K562 (cell line): ENCODE measurements around the gene GRIK1. TPM values are rescaled to one million over a fixed set of nuclear protein-coding genes. Genes with fewer than 3 reads are reported as not detected.

Source experiments
- ATAC-seq: fragments of 200-7000 bp; cut with Tn5 transposase; 3 replicates; pipeline ENCODE4 v1.9.1; 2020; ENCODE audit warnings: moderate library complexity
- BruUV-seq: library from RNA; stranded (reverse); fragments of 400-500 nt; replicated peaks from 2 replicates; lab custom pipeline; 2021; lab: Mats Ljungman, UMichigan
- CTCF ChIA-PET: fragments of 300-600 bp; formaldehyde crosslinking; extraction: SDS; loops from one replicate; lab custom pipeline; 2021; ENCODE audit warnings: low intra/inter-chr PET ratio; lab: Yijun Ruan, JAX
- POLR2A ChIA-PET: fragments of 300-600, 350-650 bp; sonication (Branson Sonifier 250); formaldehyde crosslinking; extraction: SDS; loops from one replicate; lab custom pipeline; 2021; ENCODE audit warnings: antibody characterized with exemption, inconsistent platforms; lab: Yijun Ruan, JAX
- DNase-seq, 4 experiments: peaks; one replicate each; pipeline versions ENCODE4 v3.0.0 to v3.0.0-alpha.2; 2011 to 2018; ENCODE audit warnings: low spot score in 3 of 4, mixed read lengths in 3 of 4; ENCODE audit errors: extremely low read depth in 1 of 4
- FAIRE-seq: peaks from 2 replicates; lab custom pipeline; 2011; peaks lifted over from hg19 to GRCh38; lab: Jason Lieb, UNC
- H2AFZ ChIP-seq: 2 replicates; pipeline ENCODE4 v1.6.0; 2011; ENCODE audit warnings: low read depth, low read length, control low read depth, inconsistent platforms
- H3K27ac ChIP-seq: fragments of 200-600 bp; 3 replicates; pipeline ENCODE4 v1.8.0; 2011; ENCODE audit warnings: low read depth, mild to moderate bottlenecking, control low read depth, inconsistent platforms, low read length, moderate library complexity, mixed read lengths; ENCODE audit errors: extremely low read depth
- H3K27me3 ChIP-seq, 2 experiments: fragments of 300-600 bp in 1 of 2; 2 replicates in 1 of 2; 3 replicates in 1 of 2; pipeline versions ENCODE4 v1.6.0 to v1.8.0; 2011; ENCODE audit warnings: inconsistent platforms in 2 of 2, low read length in 2 of 2, mild to moderate bottlenecking in 1 of 2, mixed read lengths in 1 of 2, moderate library complexity in 1 of 2; ENCODE audit not compliant: control insufficient read depth in 2 of 2, insufficient read depth in 2 of 2
- H3K36me3 ChIP-seq: fragments of 300-600 bp; 3 replicates; pipeline ENCODE4 v1.8.0; 2011; ENCODE audit warnings: mild to moderate bottlenecking, low read length, inconsistent platforms; ENCODE audit not compliant: control insufficient read depth, insufficient read depth
- H3K4me1 ChIP-seq, 2 experiments: fragments of 200-600 bp in 1 of 2; replicated peaks in 1 of 2; 2 replicates in 1 of 2; 3 replicates in 1 of 2; pipeline versions ENCODE4 v1.5.1 to v1.8.0; 2011; ENCODE audit warnings: inconsistent platforms in 2 of 2, low read length in 2 of 2, mild to moderate bottlenecking in 1 of 2, mixed read lengths in 1 of 2, moderate library complexity in 1 of 2; ENCODE audit not compliant: control insufficient read depth in 2 of 2, insufficient read depth in 2 of 2
- H3K4me2 ChIP-seq: 2 replicates; pipeline ENCODE4 v1.6.1; 2011; ENCODE audit warnings: low read length, control low read depth, inconsistent platforms, mixed read lengths; ENCODE audit not compliant: insufficient read depth
- H3K4me3 ChIP-seq: fragments of 200-600 bp; sonication (generic), shearing (Covaris generic); 2 replicates; pipeline ENCODE4 v1.5.1; 2016; ENCODE audit warnings: control low read depth, inconsistent platforms
- H3K79me2 ChIP-seq: fragments of 200-600 bp; 3 replicates; pipeline ENCODE4 v1.8.0; 2011; ENCODE audit warnings: low read length, inconsistent platforms; ENCODE audit not compliant: control insufficient read depth, insufficient read depth
- H3K9ac ChIP-seq, 2 experiments: 2 replicates each; pipeline versions ENCODE4 v1.6.0 to v1.6.1; 2011; ENCODE audit warnings: low read depth in 2 of 2, low read length in 2 of 2, control low read depth in 1 of 2, inconsistent platforms in 1 of 2, mild to moderate bottlenecking in 1 of 2, mixed read lengths in 1 of 2; ENCODE audit not compliant: insufficient read depth in 1 of 2
- H3K9me1 ChIP-seq: one replicate; pipeline ENCODE4 v1.6.0; 2011; ENCODE audit warnings: inconsistent platforms, mild to moderate bottlenecking, low read length, moderate library complexity; ENCODE audit not compliant: control insufficient read depth, insufficient read depth
- H3K9me3 ChIP-seq: replicated peaks from 2 replicates; pipeline ENCODE4 v1.5.1; 2011; ENCODE audit warnings: low read depth, low read length, inconsistent platforms; ENCODE audit not compliant: control insufficient read depth, insufficient read depth
- H4K20me1 ChIP-seq: replicated peaks from 2 replicates; pipeline ENCODE4 v1.6.1; 2011; ENCODE audit warnings: low read length, inconsistent platforms, mixed read lengths; ENCODE audit not compliant: control insufficient read depth, insufficient read depth
- BRCA1 ChIP-seq, 2 experiments: fragments of 450-650 bp in 1 of 2; sonication (generic) in 1 of 2; formaldehyde crosslinking in 1 of 2; IDR thresholded peaks; 2 replicates each; pipeline versions ENCODE4 v1.5.0 to v1.6.1; 2017 to 2020; ENCODE audit warnings: mild to moderate bottlenecking in 1 of 2, missing genetic modification reagents in 1 of 2
- CBFA2T3 ChIP-seq: fragments of 450-650 bp; IDR thresholded peaks from 2 replicates; pipeline ENCODE4 v1.6.1; 2017
- CBX8 ChIP-seq: fragments of 200-600 bp; sonication (generic); IDR thresholded peaks from 2 replicates; pipeline ENCODE4 v1.6.1; 2012; ENCODE audit warnings: borderline replicate concordance, mixed run types, low read depth, mild to moderate bottlenecking, moderate library complexity, mixed read lengths, low read length, control low read depth, inconsistent platforms; ENCODE audit not compliant: poor library complexity, severe bottlenecking; ENCODE audit errors: extremely low read depth
- CHD4 ChIP-seq: fragments of 200-600 bp; sonication (generic); IDR thresholded peaks from 3 replicates; pipeline ENCODE4 v1.6.1; 2012; ENCODE audit warnings: low read depth, mild to moderate bottlenecking, mixed read lengths, low read length, inconsistent platforms; ENCODE audit not compliant: insufficient read depth, insufficient replicate concordance, poor library complexity, severe bottlenecking
- GABPB2 ChIP-seq: fragments of 250-450 bp; sonication (Bioruptor Pico); conservative IDR thresholded peaks from 2 replicates; pipeline ENCODE4 v1.5.1; 2021; ENCODE audit warnings: mild to moderate bottlenecking
- MCM3 ChIP-seq: fragments of 450-650 bp; IDR thresholded peaks from 2 replicates; pipeline ENCODE4 v1.6.1; 2016
- POLR3A ChIP-seq: IDR thresholded peaks from 2 replicates; pipeline ENCODE4 v1.6.1; 2011; ENCODE audit warnings: borderline replicate concordance, mild to moderate bottlenecking, moderate library complexity; ENCODE audit not compliant: insufficient read length, insufficient read depth; ENCODE audit errors: extremely low read depth
- POU5F1 ChIP-seq: fragments of 150-350 bp; IDR thresholded peaks from 2 replicates; pipeline ENCODE4 v1.6.1; 2014; ENCODE audit warnings: borderline replicate concordance, low read length, low read depth, mild to moderate bottlenecking; ENCODE audit not compliant: partially characterized antibody
- PYGO2 ChIP-seq: fragments of 450-650 bp; IDR thresholded peaks from 2 replicates; pipeline ENCODE4 v1.6.1; 2016; ENCODE audit warnings: mild to moderate bottlenecking, missing genetic modification characterization, moderate library complexity, missing compliant biosample characterization
- RAD51 ChIP-seq: fragments of 450-650 bp; IDR thresholded peaks from 2 replicates; pipeline ENCODE4 v1.7.1; 2016; ENCODE audit warnings: low read depth, mild to moderate bottlenecking, borderline replicate concordance
- SP2 ChIP-seq: IDR thresholded peaks from 2 replicates; pipeline ENCODE4 v1.6.1; 2011; ENCODE audit warnings: mild to moderate bottlenecking, low read depth, low read length, moderate library complexity; ENCODE audit not compliant: poor library complexity, severe bottlenecking; ENCODE audit errors: extremely low read depth
- SRSF9 ChIP-seq: fragments of 200-400 bp; formaldehyde crosslinking; IDR thresholded peaks from 2 replicates; pipeline ENCODE4 v1.6.1; 2017; ENCODE audit warnings: low read depth, low read length, borderline replicate concordance
- UBTF ChIP-seq, 2 experiments: IDR thresholded peaks; 2 replicates each; pipeline ENCODE4 v1.6.1; 2012; ENCODE audit warnings: improper control_type of control experiment in 2 of 2, low read depth in 2 of 2, low read length in 2 of 2, borderline replicate concordance in 1 of 2
- ZKSCAN3 ChIP-seq: fragments of 250-450 bp; sonication (Bioruptor Pico); IDR thresholded peaks from 2 replicates; pipeline ENCODE4 v1.4.0; 2020
- WGBS: fragments of 100-300 bp; shearing (Covaris generic); methylation state at CpG from one replicate; pipeline ENCODE4 v1.1.6; 2016; ENCODE audit warnings: low coverage, mixed read lengths; ENCODE audit not compliant: insufficient coverage; ENCODE audit errors: missing lambda C conversion rate; 5-methylcytosine and 5-hydroxymethylcytosine counted together
- in situ Hi-C: fragments of 300-500 bp; cut with MboI; formaldehyde crosslinking; loops from 4 replicates; pipeline ENCODE4 v1.15.0; 2018; ENCODE audit warnings: inconsistent platforms, mixed read lengths
- intact Hi-C: fragments of 100-400 bp; cut with micrococcal nuclease; formaldehyde crosslinking; loops from 2 replicates; pipeline ENCODE4 v1.14.2; 2022
- polyA plus RNA-seq, 8 experiments: library from polyadenylated mRNA; depleted of rRNA in 4 of 8; stranded (reverse) in 5 of 8; unstranded in 3 of 8; fragments of >200 nt; fragmentation: Nextera tagmentation in 2 of 8; fragmentation: Illumina TruSeq in 1 of 8; extraction: Ambion mirVana in 2 of 8; extraction: Trizol in 1 of 8; gene quantifications; 2 replicates each; pipeline versions ENCODE4 v1.2.1 to v1.2.3, GENCODE V29; 2011 to 2014; ENCODE audit warnings: inconsistent platforms in 1 of 8, missing spikeins in 1 of 8
- total RNA-seq, 7 experiments: library from RNA; depleted of rRNA in 6 of 7; stranded (reverse); fragments of >200 nt in 6 of 7; fragmentation: Illumina TruSeq in 2 of 7; extraction: Trizol in 2 of 7; gene quantifications; 2 replicates each; pipeline versions ENCODE4 v1.2.1 to v1.2.3, GENCODE V29; 2011 to 2021; ENCODE audit warnings: low replicate concordance in 1 of 7

The GRIK1 gene
- total and polyA plus RNA-seq, 9 of the 15 experiments (the other 6 are each of a cell fraction or from before 2014, with no cell fraction given), result 0.17 to 2.8 (median 0.53) TPM

DNA sequence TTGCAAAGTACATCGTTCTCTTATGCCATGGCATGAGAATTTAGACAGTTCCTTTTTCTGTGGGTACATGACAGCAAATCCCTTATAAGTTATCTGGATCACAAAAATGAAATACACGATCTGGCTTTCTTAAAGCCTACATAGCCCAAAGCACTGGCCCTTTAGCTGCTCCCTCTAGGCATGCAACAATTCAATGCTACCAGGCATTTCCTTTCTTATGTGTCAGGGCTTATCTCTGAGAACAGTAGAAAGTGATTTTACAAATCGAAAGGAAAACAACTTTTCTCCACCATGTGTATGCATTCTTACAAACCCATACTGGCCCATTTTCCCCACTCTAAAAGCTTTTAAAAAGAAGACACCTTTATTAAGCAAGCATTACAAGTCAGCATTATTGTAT lies 139.7 kb downstream of the GRIK1 start:
- ATAC-seq (no peak; the same call in 2 of the 3 replicates), FAIRE-seq (no peak), DNase-seq (no peak)
- H3K79me2 ChIP-seq, result no peaks in the 10 kb centered on the region
- H3K4me1 ChIP-seq, result no peaks in the 10 kb centered on the region
- ChIA-PET CTCF (no interaction called here), POLR2A (interaction anchor here (0.7 kb wide), 1 partner anchor 157 kb away, joined by 3 read pairs; no protein-coding TSS in a partner anchor)
- in situ Hi-C loops, result no loop called here
- H3K27me3 ChIP-seq, result no peaks in the 10 kb centered on the region
- H4K20me1 ChIP-seq, result no peaks in the 10 kb centered on the region
- TF ChIP-seq CBFA2T3 (0 out of 2 replicates have a peak, but pooled peaks have one; percentile 7), PYGO2 (tag) (0 out of 2 replicates have a peak, but pooled peaks have one; percentile 14), POU5F1 (no peak), CBX8 (no peak), MCM3 (no peak)
- no peak overlapping the region for H2AFZ ChIP-seq
- H3K9me3 ChIP-seq, result no peaks in the 10 kb centered on the region
- WGBS, result 40% methylated on average over 3 of the region's 3 CpGs
- no peaks in the 10 kb centered on the region for H3K9me1 ChIP-seq
- no peak overlapping the region for H3K27ac ChIP-seq
- intact Hi-C loops, result no loop called here
- BruUV-seq, result no TSS peak
- H3K4me3 ChIP-seq, result no peak overlapping the region
- no peaks in the 10 kb centered on the region for H3K36me3 ChIP-seq
- no peak overlapping the region for H3K4me2 ChIP-seq
- no peak overlapping the region for H3K9ac ChIP-seq

GRCh38 chr21:29798840-29799239 lies 141.0 kb downstream of the GRIK1 start:
- no peaks in the 10 kb centered on the region for H3K9me3 ChIP-seq
- TF ChIP-seq POLR3A (no peak), CHD4 (no peak), BRCA1 (IDR thresholded peaks at IDR 0.05) (no peak), BRCA1 (CRISPR knock-in tag; IDR thresholded peaks at IDR 0.05) (no peak), MCM3 (no peak), SP2 (no peak), RAD51 (no peak), UBTF (IDR thresholded peaks at IDR 0.05; ENCODE audit: borderline replicate concordance in 1 of 2, low read depth in 2 of 2, low read length in 2 of 2) (no peak), SRSF9 (no peak), ZKSCAN3 (no peak), GABPB2 (CRISPR knock-in tag) (no peak)

More at GRCh38 chr21:29798840-29799239, 141.0 kb downstream of the GRIK1 start:
- DNase-seq (no peak), ATAC-seq (no peak), FAIRE-seq (no peak)
- BruUV-seq, result no TSS peak
- in situ Hi-C loops (no loop called here), intact Hi-C loops (no loop called here)
- Histone ChIP-seq H3K9ac (no peak overlapping the region), H3K9me1 (no peaks in the 10 kb centered on the region), H3K4me3 (no peak overlapping the region), H4K20me1 (no peaks in the 10 kb centered on the region), H3K4me2 (no peak overlapping the region), H3K4me1 (no peaks in the 10 kb centered on the region), H3K27me3 (no peaks in the 10 kb centered on the region), H3K79me2 (no peaks in the 10 kb centered on the region), H3K36me3 (no peaks in the 10 kb centered on the region), H2AFZ (0 out of 2 replicates have a peak overlapping the region, but pooled peaks have one; percentile 11), H3K27ac (no peak overlapping the region)
- WGBS, result 53% methylated on average over 3 of the region's 3 CpGs
- CTCF ChIA-PET, result no interaction called here
- POLR2A ChIA-PET, result no interaction called here
